Breast epithelium (tissue), 3 donors: ENCODE measurements around the gene CLASP1.

ENCODE experiments used
- POLR2AphosphoS5 ChIP-seq, 3 donors: sonication (generic); formaldehyde crosslinking; IDR thresholded peaks; one replicate each; pipeline ENCODE4 v1.6.1; 2017; ENCODE audit warnings: antibody characterized with exemption in 3 of 3
- TF ChIP-seq, protein P1 (sequence below), 3 donors: fragments of 450-650 bp; IDR thresholded peaks; one replicate each; pipeline ENCODE4 v1.5.1; 2016 to 2017; ENCODE audit warnings: antibody characterized with exemption in 3 of 3, mild to moderate bottlenecking in 3 of 3, moderate library complexity in 3 of 3

GRCh38 chr2:121297217-121297830 is 351.9 kb downstream of the CLASP1 start:
- TF ChIP-seq, protein P1, sequence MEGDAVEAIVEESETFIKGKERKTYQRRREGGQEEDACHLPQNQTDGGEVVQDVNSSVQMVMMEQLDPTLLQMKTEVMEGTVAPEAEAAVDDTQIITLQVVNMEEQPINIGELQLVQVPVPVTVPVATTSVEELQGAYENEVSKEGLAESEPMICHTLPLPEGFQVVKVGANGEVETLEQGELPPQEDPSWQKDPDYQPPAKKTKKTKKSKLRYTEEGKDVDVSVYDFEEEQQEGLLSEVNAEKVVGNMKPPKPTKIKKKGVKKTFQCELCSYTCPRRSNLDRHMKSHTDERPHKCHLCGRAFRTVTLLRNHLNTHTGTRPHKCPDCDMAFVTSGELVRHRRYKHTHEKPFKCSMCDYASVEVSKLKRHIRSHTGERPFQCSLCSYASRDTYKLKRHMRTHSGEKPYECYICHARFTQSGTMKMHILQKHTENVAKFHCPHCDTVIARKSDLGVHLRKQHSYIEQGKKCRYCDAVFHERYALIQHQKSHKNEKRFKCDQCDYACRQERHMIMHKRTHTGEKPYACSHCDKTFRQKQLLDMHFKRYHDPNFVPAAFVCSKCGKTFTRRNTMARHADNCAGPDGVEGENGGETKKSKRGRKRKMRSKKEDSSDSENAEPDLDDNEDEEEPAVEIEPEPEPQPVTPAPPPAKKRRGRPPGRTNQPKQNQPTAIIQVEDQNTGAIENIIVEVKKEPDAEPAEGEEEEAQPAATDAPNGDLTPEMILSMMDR (IDR thresholded peaks at IDR 0.05), result peak in 2 of 3 donors; percentile 22 to 44
- no peak for TF ChIP-seq POLR2AphosphoS5 (IDR thresholded peaks at IDR 0.05)
